Measurements from ENCODE around the gene ADTRP.

Gene ADTRP

DNA sequence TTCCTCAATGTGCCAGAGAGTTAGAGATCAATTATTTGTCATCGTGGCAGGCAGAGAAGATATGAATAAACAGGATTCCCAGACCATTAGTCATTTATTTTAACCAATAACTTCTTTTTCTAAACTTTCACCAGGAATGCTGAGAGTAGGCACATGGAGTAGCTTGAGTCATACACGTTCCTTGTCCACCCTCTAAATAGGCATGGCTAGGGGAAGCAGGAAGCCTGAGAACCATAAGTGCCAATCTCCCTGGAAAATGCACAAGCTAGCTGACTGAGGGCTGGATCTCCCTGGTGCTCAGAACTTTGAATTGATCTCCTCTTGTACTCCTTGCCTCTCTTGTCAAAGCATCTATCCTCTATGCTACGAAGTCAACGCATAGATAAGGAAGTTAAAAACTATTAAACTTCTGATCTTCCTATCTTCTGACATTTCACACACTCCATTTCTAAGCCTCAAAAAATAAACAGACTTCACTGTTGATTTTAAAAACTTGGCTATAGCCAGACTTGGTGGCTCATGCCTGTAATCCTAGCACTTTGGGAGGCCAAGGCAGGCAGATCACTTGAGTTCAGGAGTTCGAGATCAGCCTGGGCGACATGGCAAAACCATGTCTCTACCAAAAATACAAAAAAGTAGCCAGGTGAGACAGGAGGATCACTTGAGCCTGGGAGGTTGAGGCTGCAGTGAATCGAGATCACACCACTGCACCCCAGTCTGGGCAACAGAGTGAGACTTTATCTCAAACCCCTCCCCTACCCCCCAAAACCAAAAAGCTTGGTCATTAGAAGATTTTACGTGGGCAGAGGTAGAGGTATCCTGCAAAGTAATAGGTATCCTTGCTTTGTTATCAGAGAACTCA is 11.8 kb downstream of the ADTRP start:
- peaks cover 0 to 4% of the 10 kb centered on the region in 2 donors for H3K4me1 Mint-ChIP-seq (ENCODE audit: low read depth in 2 of 2)
- H3K27me3 Mint-ChIP-seq: peaks cover 68 to 80% of the 10 kb centered on the region in 2 donors
- H3K4me3 Mint-ChIP-seq: no peak overlapping the region
- DNase-seq (no peak), ATAC-seq (replicated peaks) (no peak)
- no peaks in the 10 kb centered on the region for H3K36me3 Mint-ChIP-seq (ENCODE audit: insufficient read depth)
- H3K27ac Mint-ChIP-seq: no peak overlapping the region
- no peaks in the 10 kb centered on the region for H3K9me3 Mint-ChIP-seq

DNA sequence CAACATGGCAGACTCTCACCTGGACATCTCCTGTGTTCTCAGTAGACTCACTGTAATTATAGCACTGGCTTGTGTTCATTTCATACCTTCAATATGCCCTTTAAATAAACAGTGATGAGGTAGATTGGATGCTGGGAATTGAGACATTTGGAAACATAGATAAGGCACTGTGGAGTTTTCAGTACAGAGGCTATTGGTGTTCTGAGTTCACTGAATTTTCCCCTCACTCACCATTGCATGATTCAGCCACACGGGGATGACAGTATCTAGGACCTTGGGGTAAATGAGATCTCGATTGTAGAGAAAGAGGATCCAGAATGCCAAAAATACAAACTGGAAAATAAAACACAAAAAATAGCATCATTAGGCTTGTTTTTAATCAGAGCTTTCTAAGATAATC is 12.6 kb downstream of the ADTRP start:
- no peak for ATAC-seq (replicated peaks)
- H3K27ac Mint-ChIP-seq: no peak overlapping the region
- H3K36me3 Mint-ChIP-seq (ENCODE audit: insufficient read depth): no peaks in the 10 kb centered on the region
- no peak for DNase-seq
- H3K27me3 Mint-ChIP-seq: peaks cover 74 to 80% of the 10 kb centered on the region in 2 donors
- no peak overlapping the region for H3K4me3 Mint-ChIP-seq
- H3K4me1 Mint-ChIP-seq (ENCODE audit: low read depth in 2 of 2): peaks cover 0 to 4% of the 10 kb centered on the region in 2 donors
- no peaks in the 10 kb centered on the region for H3K9me3 Mint-ChIP-seq

DNA sequence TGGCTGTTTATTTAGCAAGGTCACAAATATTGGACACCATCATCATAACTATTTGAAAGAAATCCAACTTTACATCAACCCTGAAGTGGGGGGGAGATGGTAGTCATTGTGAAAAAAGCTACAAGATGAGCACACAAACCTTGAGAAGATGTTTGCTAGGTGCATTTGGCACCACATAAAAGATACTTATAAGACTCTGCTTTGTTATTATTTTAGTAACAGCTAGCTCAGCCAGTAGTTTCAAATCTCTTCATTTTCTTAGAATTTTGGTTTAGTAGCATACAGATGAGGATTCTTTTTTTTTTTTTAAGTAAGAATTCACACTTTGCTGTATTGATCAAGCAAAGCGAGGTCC is 14.4 kb downstream of the ADTRP start:
- ATAC-seq (replicated peaks): no peak
- Mint-ChIP-seq H3K4me1 (ENCODE audit: low read depth in 2 of 2) (no peaks in the 10 kb centered on the region), H3K27ac (no peak overlapping the region), H3K4me3 (no peak overlapping the region), H3K9me3 (no peaks in the 10 kb centered on the region), H3K36me3 (ENCODE audit: insufficient read depth) (no peaks in the 10 kb centered on the region), H3K27me3 (peaks cover 74 to 78% of the 10 kb centered on the region in 2 donors)
- no peak for DNase-seq

DNA sequence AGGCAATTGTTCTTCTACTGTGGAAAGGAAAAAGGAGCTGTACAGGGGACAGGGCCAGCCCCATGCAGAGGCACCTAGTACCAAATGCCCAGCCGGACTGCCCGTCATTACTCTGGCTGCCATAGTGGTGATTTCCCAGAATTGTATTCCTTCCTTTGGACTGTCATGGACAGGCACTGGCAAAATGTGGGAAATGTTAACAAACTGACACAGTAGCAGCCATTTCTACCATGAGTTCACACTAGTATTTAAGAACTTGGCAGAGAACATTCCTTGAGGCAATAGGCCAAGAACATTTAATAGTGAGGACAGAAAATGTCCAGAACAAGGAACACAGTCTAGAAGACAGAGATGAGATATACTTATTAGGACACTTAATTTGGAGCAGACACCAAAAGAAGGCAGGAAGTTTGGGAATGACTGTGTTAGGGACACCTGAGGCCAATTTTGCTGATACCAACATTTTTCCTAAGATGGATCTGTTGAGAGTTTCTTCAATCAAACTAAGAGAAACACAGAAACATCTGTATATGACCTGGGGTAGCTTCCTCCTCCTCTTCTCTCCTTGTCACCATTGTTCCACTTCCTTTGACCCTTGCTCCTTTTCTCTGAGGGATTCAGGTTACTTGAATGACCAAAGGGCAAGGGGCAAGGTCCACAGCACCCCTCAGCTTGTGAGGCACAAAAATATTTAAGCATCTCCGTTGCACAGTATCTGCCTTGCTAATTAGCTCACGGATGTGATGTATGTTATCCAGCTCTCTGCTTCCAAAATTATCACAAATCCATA is 14.9 kb downstream of the ADTRP start:
- H3K4me3 Mint-ChIP-seq: no peak overlapping the region
- no peaks in the 10 kb centered on the region for H3K36me3 Mint-ChIP-seq (ENCODE audit: insufficient read depth)
- no peaks in the 10 kb centered on the region for H3K4me1 Mint-ChIP-seq (ENCODE audit: low read depth in 2 of 2)
- DNase-seq (no peak), ATAC-seq (replicated peaks) (no peak)
- H3K27me3 Mint-ChIP-seq: peaks cover 72 to 74% of the 10 kb centered on the region in 2 donors
- H3K27ac Mint-ChIP-seq: no peak overlapping the region
- H3K9me3 Mint-ChIP-seq: no peaks in the 10 kb centered on the region

DNA sequence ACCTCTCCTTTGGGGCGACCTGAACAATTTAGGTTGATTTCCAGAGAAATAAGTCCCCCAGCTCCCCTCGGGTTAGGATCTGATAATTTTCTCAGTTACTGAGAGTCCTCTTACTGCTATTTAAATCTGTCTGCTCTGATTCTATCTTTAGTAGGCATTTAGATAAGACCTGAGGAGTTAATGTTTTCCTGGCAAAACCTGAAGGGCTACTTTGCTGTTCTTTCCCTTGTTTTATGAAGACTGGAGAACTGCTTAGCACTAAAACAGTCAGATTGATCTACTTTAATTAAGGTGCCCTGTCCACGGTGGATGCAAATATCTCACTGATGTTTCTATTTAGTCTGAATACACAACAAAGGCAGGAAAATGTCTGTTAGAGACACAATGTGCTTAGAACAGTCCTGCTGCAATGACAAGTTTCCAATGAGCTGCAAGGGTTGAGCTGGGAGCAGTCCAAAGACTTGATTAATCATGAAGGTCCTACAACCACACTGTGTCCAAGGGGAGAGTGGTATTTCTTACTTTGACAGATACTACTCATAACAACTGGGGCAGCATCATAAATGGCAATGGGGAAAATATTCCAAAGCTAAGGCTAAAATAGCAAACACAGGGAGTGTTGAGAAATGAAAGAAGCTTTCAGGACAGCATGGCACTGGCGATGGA is 15.7 kb downstream of the ADTRP start:
- peaks cover 65 to 68% of the 10 kb centered on the region in 2 donors for H3K27me3 Mint-ChIP-seq
- ATAC-seq (replicated peaks): no peak
- H3K4me3 Mint-ChIP-seq: no peak overlapping the region
- no peaks in the 10 kb centered on the region for H3K9me3 Mint-ChIP-seq
- H3K4me1 Mint-ChIP-seq (ENCODE audit: low read depth in 2 of 2): no peaks in the 10 kb centered on the region
- H3K36me3 Mint-ChIP-seq (ENCODE audit: insufficient read depth): no peaks in the 10 kb centered on the region
- H3K27ac Mint-ChIP-seq: no peak overlapping the region
- DNase-seq: no peak

DNA sequence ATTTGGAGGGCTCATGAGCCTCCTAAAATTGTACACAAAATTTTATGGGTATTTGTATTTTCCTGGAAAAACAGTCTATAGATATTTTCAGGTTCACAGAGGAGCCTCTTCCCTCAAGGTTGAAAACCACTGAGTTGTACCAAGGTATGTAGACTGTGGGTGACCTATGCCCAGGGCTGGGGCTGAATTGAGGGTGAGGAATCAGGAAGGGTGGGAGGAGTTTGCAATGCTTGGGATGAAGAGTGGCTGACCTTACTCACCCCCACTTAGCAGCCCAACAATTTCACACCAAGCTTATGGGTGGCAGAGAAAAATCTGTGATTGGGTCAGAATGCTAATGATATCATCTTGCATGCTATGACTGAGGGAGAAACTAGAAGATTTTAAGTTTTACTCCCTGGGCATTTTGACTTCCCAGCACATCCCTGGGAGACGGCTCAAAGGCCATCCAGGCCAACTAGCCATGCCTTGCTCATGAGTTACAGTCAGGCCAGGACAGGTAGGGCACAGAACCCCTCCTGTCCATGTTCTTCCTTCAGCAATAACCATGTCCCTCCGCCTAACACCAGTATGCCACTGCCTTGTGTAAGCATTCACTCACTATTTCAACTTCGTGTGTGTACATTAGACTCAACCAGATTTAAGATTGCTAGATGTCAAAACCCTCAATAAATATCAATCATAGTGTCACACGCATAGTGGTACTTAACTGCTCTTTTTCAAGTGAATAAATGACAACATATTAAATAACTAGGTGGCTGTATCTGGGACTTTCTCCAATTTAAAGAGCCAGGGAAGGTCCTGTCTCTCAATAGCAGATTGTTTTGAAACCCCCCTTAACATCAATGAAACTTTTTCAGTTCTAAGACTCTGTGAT is 16.6 kb downstream of the ADTRP start:
- Mint-ChIP-seq H3K4me1 (ENCODE audit: low read depth in 2 of 2) (no peaks in the 10 kb centered on the region), H3K27me3 (peaks cover 64 to 65% of the 10 kb centered on the region in 2 donors), H3K4me3 (no peak overlapping the region), H3K36me3 (ENCODE audit: insufficient read depth) (no peaks in the 10 kb centered on the region), H3K27ac (no peak overlapping the region), H3K9me3 (no peaks in the 10 kb centered on the region)
- ATAC-seq (replicated peaks): no peak
- no peak for DNase-seq

DNA sequence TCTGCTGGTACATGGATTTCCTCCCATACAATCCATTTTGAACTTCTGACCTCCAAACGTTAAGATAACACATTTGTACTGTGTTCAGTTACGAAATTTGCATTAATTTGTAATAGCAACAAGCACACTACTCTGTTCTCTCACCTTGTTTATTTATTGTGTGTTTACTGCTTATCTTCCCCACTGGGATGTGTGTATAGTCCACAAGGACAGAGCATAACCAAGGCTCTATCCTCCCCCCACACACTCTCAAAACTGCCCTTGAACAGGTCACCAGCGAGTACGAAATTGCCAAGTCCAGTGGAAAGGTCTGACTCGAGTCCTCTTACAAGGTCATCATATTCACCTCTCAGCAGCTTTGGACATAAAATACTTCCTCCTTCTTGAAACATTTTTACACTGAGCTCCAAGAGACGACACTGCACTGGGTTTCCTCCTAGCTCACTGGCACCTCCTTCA is 18.6 kb downstream of the ADTRP start:
- Mint-ChIP-seq H3K27ac (no peak overlapping the region), H3K4me1 (ENCODE audit: low read depth in 2 of 2) (no peaks in the 10 kb centered on the region), H3K4me3 (no peak overlapping the region), H3K36me3 (ENCODE audit: insufficient read depth) (no peaks in the 10 kb centered on the region), H3K27me3 (peaks cover 49 to 53% of the 10 kb centered on the region in 2 donors), H3K9me3 (no peaks in the 10 kb centered on the region)
- DNase-seq (no peak), ATAC-seq (replicated peaks) (no peak)

DNA sequence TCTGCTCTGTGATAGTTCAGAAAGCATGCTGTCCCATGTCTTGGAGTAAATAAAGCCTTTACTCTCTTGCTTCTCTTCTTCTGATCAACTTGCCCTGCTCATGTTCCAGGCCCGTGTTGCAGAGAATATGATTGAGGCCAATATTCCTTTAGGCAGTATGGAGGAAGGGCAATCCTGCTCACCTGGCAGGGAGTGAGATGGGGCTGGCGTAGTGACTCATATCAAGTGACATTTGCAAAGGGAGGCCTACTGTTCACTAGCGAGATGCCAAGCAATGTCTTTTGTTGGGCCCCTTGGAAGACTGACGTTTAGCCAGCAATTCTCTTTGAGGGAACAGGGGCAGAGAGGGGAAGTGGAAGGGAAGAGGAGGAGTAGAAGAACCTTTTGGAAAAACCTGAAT is 19.7 kb downstream of the ADTRP start:
- no peak for ATAC-seq (replicated peaks)
- peaks cover 45 to 53% of the 10 kb centered on the region in 2 donors for H3K27me3 Mint-ChIP-seq
- H3K27ac Mint-ChIP-seq: no peak overlapping the region

DNA sequence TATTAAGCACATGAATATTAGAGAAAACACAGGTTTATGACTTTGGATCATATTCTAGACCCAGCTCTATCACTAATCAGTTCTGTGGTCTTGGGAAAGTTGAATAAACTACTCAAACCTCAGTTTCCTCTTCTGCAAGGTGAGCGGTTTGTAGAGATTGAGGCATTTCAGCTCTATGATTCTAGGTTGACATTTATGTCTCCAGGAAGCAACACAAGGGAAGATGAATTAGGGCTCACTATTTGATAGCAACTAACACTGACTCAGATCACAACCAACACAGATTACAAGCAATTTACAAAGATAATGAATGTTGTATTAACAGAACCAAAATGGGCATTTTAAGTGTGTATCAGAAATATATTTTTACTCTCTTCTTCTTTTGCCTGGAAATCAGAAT is 21.9 kb downstream of the ADTRP start:
- H3K9me3 Mint-ChIP-seq: no peaks in the 10 kb centered on the region
- H3K4me1 Mint-ChIP-seq (ENCODE audit: low read depth in 2 of 2): no peaks in the 10 kb centered on the region
- no peak overlapping the region for H3K4me3 Mint-ChIP-seq
- H3K27me3 Mint-ChIP-seq: peaks cover 33 to 40% of the 10 kb centered on the region in 2 donors
- ATAC-seq (replicated peaks) (no peak), DNase-seq (no peak)
- no peaks in the 10 kb centered on the region for H3K36me3 Mint-ChIP-seq (ENCODE audit: insufficient read depth)
- H3K27ac Mint-ChIP-seq: no peak overlapping the region

More for the DNA sequence above, 19.7 kb downstream of the ADTRP start:
- H3K4me1 Mint-ChIP-seq (ENCODE audit: low read depth in 2 of 2): no peaks in the 10 kb centered on the region
- no peaks in the 10 kb centered on the region for H3K36me3 Mint-ChIP-seq (ENCODE audit: insufficient read depth)
- no peaks in the 10 kb centered on the region for H3K9me3 Mint-ChIP-seq
- no peak overlapping the region for H3K4me3 Mint-ChIP-seq
- no peak for DNase-seq

DNA sequence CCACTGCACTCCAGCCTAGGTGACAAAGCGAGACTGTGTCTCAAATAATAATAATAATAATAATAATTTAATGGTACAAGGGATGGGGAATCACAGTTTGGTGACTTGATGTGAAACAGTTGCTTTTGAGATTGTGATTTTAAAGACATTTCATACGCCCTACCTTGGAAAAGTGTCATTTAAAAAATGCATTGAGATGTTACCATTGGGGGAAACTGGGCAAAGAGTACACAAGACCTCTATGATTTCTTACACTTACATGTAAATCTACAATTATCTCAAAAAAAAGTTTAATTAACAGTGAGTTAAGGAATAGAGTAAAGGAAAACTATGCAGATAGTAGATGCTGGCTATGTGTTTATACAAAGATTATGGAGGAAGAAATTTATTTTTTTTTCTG is 22.3 kb downstream of the ADTRP start:
- DNase-seq (no peak), ATAC-seq (replicated peaks) (no peak)
- Mint-ChIP-seq H3K4me1 (ENCODE audit: low read depth in 2 of 2) (no peaks in the 10 kb centered on the region), H3K27ac (no peak overlapping the region), H3K4me3 (no peak overlapping the region), H3K9me3 (no peaks in the 10 kb centered on the region), H3K27me3 (peaks cover 29 to 40% of the 10 kb centered on the region in 2 donors), H3K36me3 (ENCODE audit: insufficient read depth) (no peaks in the 10 kb centered on the region)

DNA sequence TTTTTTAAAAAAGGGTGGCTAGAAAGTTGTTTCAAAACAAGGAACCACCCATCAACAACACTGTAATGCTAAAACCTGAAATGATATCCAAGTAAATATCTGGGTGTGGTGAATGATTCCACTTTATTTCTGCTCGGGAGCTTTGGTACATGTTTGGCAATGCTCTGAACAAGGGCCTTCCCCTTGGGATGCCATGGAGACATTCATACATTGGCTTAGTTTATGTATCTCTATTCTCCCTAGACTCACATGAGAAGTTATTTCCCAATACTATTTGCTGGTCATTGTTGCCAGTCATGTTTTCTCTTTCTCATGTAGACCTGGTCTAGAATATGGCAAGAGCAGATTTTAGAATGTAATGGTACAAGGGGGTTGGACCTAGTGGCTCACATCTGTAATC is 22.9 kb downstream of the ADTRP start:
- H3K27ac Mint-ChIP-seq: no peak overlapping the region
- no peak for DNase-seq
- H3K4me3 Mint-ChIP-seq: no peak overlapping the region
- peaks cover 29 to 34% of the 10 kb centered on the region in 2 donors for H3K27me3 Mint-ChIP-seq
- H3K36me3 Mint-ChIP-seq (ENCODE audit: insufficient read depth): no peaks in the 10 kb centered on the region
- H3K4me1 Mint-ChIP-seq (ENCODE audit: low read depth in 2 of 2): no peaks in the 10 kb centered on the region
- no peak for ATAC-seq (replicated peaks)
- H3K9me3 Mint-ChIP-seq: no peaks in the 10 kb centered on the region

DNA sequence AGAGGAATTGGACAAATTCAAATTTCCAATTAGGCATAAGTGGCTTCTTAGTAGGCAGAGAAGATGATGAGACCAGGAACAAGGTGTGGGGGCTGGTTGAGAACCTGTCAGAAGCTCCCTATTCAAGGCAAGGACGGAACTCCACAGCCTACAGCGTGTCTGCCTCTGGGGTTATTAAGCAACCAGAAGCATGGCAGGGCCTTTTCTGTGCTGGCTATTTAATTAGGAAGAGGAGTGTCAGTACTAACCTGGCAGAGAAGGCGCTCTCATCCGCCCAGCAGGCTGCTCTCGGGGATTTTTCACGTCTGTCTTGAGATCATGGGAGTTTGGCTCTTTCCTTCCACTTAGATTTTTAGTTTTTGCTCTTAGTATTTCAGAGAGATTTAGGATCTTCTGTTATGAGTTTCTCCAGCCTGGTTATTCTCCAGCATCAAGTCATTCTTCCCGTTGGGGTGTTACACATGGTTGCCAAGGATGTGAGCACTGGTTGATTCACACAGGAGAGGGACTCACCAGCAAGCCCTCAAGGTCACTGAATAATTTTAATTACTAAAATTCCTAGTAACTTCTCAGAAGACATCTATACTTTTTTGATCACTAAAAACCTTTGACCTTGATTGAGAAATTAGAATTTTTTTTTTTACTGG is 23.9 kb downstream of the ADTRP start:
- H3K36me3 Mint-ChIP-seq (ENCODE audit: insufficient read depth): no peaks in the 10 kb centered on the region
- no peaks in the 10 kb centered on the region for H3K4me1 Mint-ChIP-seq (ENCODE audit: low read depth in 2 of 2)
- DNase-seq (no peak), ATAC-seq (replicated peaks) (no peak)
- H3K9me3 Mint-ChIP-seq: no peaks in the 10 kb centered on the region
- peaks cover 25% of the 10 kb centered on the region in 2 donors for H3K27me3 Mint-ChIP-seq
- H3K4me3 Mint-ChIP-seq: no peak overlapping the region
- H3K27ac Mint-ChIP-seq: no peak overlapping the region

Data from effector memory CD8-positive, alpha-beta T cell (primary cell).